GM18507 (cell line): ENCODE results near the gene LRP8.

Experiments
- DNase-seq: peaks from one replicate; pipeline ENCODE4 v3.0.0; 2011; ENCODE audit warnings: low read depth; ENCODE audit not compliant: insufficient read length; ENCODE audit errors: extremely low spot score
- FAIRE-seq: peaks from 2 replicates; lab custom pipeline; 2011; peaks lifted over from hg19 to GRCh38; lab: Jason Lieb, UNC

LRP8 gene

GRCh38 chr1:53198241-53198651 is 129.6 kb downstream of the LRP8 start:
- no peak for DNase-seq
- FAIRE-seq, result no peak

- DNase-seq (no peak), FAIRE-seq (no peak)
Observed at GRCh38 chr1:53197291-53198200, 130.3 kb downstream of the LRP8 start.

GRCh38 chr1:53196485-53197290 is 131.2 kb downstream of the LRP8 start, which contains the start of gene CPT2:
Gene CPT2 (plus strand): TSS chr1:53196824. CDS start chr1:53196944, 120 bp downstream.
- DNase-seq (peak; percentile 99), FAIRE-seq (peak; percentile 88)

- DNase-seq (no peak), FAIRE-seq (no peak)
Observed at GRCh38 chr1:53196017-53196484, 131.8 kb downstream of the LRP8 start.

GRCh38 chr1:53195246-53196016 is 132.4 kb downstream of the LRP8 start:
- FAIRE-seq (no peak), DNase-seq (no peak)
